Measurements from ENCODE around the gene HSPA12B. TPM values are rescaled to one million over a fixed set of nuclear protein-coding genes. Genes with fewer than 3 reads are reported as not detected.

Gene HSPA12B
- total RNA-seq, 1 experiment from 2014 or later: 6.3 TPM

DNA sequence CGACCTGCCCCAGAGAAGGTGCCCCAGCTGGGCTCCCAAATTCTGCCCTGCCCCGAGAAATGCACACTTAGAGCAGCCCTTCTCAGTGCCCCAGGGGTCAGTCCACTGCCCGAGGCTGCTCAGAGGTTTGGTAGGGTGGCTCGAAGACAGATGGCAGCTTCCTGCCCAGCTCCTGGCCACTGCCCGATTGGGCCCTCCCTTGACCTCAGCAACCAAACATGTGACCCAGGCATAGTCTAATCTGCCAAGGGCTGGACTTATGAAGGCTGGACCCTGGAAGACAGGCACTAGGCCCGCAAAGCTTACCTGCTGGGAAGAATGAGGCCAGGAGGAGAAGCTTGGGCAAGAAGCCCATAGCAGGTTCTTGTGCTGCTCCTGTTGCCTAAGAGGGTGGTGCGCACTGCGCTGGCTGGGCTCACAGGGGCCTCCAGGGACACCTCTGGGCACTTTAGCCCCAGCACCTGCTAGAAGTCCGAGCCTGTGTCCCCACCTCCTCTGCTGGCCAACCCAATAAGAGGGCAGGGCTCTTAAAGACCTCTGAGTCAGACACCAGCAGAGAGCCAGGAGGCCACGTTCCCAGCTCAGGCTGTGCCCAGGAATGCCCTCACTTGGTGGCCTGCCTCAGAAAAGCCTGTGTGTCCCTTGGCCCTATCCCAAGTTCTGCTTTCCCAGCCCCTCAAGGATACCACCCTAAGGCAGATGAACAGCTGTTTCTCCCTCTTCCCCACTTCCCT lies 25.5 kb upstream of the HSPA12B start:
- no peaks in the 10 kb centered on the region for H3K4me1 Mint-ChIP-seq
- ChIA-PET POLR2A (interaction anchor here (0.5 kb wide), 1 partner anchor 319 kb away, joined by 3 read pairs; no protein-coding TSS in a partner anchor), CTCF (interaction anchor here (1.0 to 1.9 kb wide), 11 partner anchors 10 to 61 kb away, joined by 3 to 12 read pairs (median 4); partner anchors contain the start of gene ADISSP)
- H3K36me3 Mint-ChIP-seq: no peaks in the 10 kb centered on the region
- H3K27ac Mint-ChIP-seq: no peak overlapping the region
- DNase-seq (ENCODE audit: low spot score) (no peak), ATAC-seq (no peak)
- no peaks in the 10 kb centered on the region for H3K27me3 Mint-ChIP-seq (ENCODE audit: low read depth)
- no peak overlapping the region for H3K4me3 Mint-ChIP-seq
- TF ChIP-seq IRF1 (CRISPR knock-in tag; IDR thresholded peaks at IDR 0.05) (no peak), ZNF219 (CRISPR knock-in tag; IDR thresholded peaks at IDR 0.05; ENCODE audit: borderline replicate concordance) (no peak), FOXJ3 (CRISPR knock-in tag; IDR thresholded peaks at IDR 0.05; ENCODE audit: borderline replicate concordance) (no peak), TCF7 (CRISPR knock-in tag; IDR thresholded peaks at IDR 0.05; ENCODE audit: low read depth) (no peak), HMGXB4 (CRISPR knock-in tag; IDR thresholded peaks at IDR 0.05) (no peak), ATF6 (CRISPR knock-in tag; IDR thresholded peaks at IDR 0.05) (no peak), RELA (CRISPR knock-in tag; IDR thresholded peaks at IDR 0.05; ENCODE audit: borderline replicate concordance) (no peak)
- H3K9me3 Mint-ChIP-seq: no peaks in the 10 kb centered on the region

DNA sequence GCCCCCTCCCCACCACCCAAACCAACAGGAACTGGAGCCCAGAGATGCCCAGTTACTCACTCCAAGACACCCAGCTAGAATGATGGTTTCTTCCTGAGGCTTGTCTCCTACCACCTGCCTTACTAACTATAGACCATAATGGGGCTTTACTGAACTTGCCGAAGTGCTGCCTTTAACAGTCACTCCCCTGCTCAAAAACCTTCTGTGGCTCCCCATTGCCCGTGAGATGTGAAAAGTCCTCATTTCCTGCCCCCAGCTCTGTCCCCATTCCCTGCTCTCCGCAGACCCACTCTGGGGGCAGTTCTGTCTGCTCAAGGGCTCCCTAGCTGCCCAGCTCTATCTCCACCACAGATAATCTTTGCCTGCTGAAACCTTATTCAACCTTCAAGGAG lies 25.0 kb upstream of the HSPA12B start:
- POLR2A ChIA-PET: no interaction called here
- Mint-ChIP-seq H3K36me3 (no peaks in the 10 kb centered on the region), H3K27me3 (ENCODE audit: low read depth) (no peaks in the 10 kb centered on the region), H3K4me1 (no peaks in the 10 kb centered on the region), H3K27ac (no peak overlapping the region), H3K4me3 (no peak overlapping the region), H3K9me3 (no peaks in the 10 kb centered on the region)
- DNase-seq (ENCODE audit: low spot score): no peak
- no peak for ATAC-seq
- TF ChIP-seq ZNF219 (CRISPR knock-in tag; IDR thresholded peaks at IDR 0.05; ENCODE audit: borderline replicate concordance): no peak
- TF ChIP-seq CBFB (CRISPR knock-in tag; IDR thresholded peaks at IDR 0.05; ENCODE audit: low read depth): no peak
- no peak for TF ChIP-seq NFYB (CRISPR knock-in tag; conservative IDR thresholded peaks at IDR 0.05; ENCODE audit: low read depth)
- TF ChIP-seq ETV6 (CRISPR knock-in tag; IDR thresholded peaks at IDR 0.05): no peak
- TF ChIP-seq ZBTB43 (CRISPR knock-in tag; IDR thresholded peaks at IDR 0.05): no peak
- TF ChIP-seq MXD4 (CRISPR knock-in tag; IDR thresholded peaks at IDR 0.05; ENCODE audit: borderline replicate concordance): no peak
- TF ChIP-seq GABPB1 (CRISPR knock-in tag; IDR thresholded peaks at IDR 0.05): no peak
- no peak for TF ChIP-seq FOXJ3 (CRISPR knock-in tag; IDR thresholded peaks at IDR 0.05; ENCODE audit: borderline replicate concordance)
- TF ChIP-seq SP1 (CRISPR knock-in tag; conservative IDR thresholded peaks at IDR 0.05): no peak
- TF ChIP-seq, protein P1, sequence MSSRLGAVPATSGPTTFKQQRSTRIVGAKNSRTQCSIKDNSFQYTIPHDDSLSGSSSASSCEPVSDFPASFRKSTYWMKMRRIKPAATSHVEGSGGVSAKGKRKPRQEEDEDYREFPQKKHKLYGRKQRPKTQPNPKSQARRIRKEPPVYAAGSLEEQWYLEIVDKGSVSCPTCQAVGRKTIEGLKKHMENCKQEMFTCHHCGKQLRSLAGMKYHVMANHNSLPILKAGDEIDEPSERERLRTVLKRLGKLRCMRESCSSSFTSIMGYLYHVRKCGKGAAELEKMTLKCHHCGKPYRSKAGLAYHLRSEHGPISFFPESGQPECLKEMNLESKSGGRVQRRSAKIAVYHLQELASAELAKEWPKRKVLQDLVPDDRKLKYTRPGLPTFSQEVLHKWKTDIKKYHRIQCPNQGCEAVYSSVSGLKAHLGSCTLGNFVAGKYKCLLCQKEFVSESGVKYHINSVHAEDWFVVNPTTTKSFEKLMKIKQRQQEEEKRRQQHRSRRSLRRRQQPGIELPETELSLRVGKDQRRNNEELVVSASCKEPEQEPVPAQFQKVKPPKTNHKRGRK (CRISPR knock-in tag; IDR thresholded peaks at IDR 0.05; ENCODE audit: borderline replicate concordance): no peak
- TF ChIP-seq, protein P2, sequence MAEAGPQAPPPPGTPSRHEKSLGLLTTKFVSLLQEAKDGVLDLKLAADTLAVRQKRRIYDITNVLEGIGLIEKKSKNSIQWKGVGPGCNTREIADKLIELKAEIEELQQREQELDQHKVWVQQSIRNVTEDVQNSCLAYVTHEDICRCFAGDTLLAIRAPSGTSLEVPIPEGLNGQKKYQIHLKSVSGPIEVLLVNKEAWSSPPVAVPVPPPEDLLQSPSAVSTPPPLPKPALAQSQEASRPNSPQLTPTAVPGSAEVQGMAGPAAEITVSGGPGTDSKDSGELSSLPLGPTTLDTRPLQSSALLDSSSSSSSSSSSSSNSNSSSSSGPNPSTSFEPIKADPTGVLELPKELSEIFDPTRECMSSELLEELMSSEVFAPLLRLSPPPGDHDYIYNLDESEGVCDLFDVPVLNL (CRISPR knock-in tag; IDR thresholded peaks at IDR 0.05; ENCODE audit: borderline replicate concordance, low read depth): no peak
- no peak for TF ChIP-seq OVOL2 (CRISPR knock-in tag; IDR thresholded peaks at IDR 0.05; ENCODE audit: borderline replicate concordance)
- TF ChIP-seq PRRX2 (CRISPR knock-in tag; IDR thresholded peaks at IDR 0.05): no peak
- TF ChIP-seq, protein P3, sequence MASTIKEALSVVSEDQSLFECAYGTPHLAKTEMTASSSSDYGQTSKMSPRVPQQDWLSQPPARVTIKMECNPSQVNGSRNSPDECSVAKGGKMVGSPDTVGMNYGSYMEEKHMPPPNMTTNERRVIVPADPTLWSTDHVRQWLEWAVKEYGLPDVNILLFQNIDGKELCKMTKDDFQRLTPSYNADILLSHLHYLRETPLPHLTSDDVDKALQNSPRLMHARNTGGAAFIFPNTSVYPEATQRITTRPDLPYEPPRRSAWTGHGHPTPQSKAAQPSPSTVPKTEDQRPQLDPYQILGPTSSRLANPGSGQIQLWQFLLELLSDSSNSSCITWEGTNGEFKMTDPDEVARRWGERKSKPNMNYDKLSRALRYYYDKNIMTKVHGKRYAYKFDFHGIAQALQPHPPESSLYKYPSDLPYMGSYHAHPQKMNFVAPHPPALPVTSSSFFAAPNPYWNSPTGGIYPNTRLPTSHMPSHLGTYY (CRISPR knock-in tag; IDR thresholded peaks at IDR 0.05): no peak
- TF ChIP-seq ZNF396 (CRISPR knock-in tag; IDR thresholded peaks at IDR 0.05; ENCODE audit: borderline replicate concordance): no peak
- TF ChIP-seq TP53 (CRISPR knock-in tag; IDR thresholded peaks at IDR 0.05): no peak
- no peak for TF ChIP-seq ESRRA (CRISPR knock-in tag; IDR thresholded peaks at IDR 0.05; ENCODE audit: borderline replicate concordance)
- CTCF ChIA-PET: interaction anchor here (1.0 to 1.9 kb wide), 12 partner anchors 11 to 74 kb away, joined by 3 to 12 read pairs (median 4); partner anchors contain the start of genes ADAM33, ADISSP and SPEF1
